Kidney (tissue), 14 donors: ENCODE measurements around the gene GADD45G. TPM values are rescaled to one million over a fixed set of nuclear protein-coding genes. Genes with fewer than 3 reads are reported as not detected.
A peak's percentile ranks its signal among the peaks of the same experiment; 100 is the strongest.

Experiments used
- DNase-seq, 5 donors: peaks; one replicate each; pipeline ENCODE4 v3.0.0-alpha.2; 2013 to 2020
- FAIRE-seq: peaks from 2 replicates; lab custom pipeline; 2012; peaks lifted over from hg19 to GRCh38; lab: Jason Lieb, UNC
- H3K27ac ChIP-seq, 2 donors: one replicate each; pipeline ENCODE4 v1.7.0; 2013; ENCODE audit warnings: low read depth in 2 of 2, low read length in 2 of 2, inconsistent platforms in 1 of 2
- H3K27me3 ChIP-seq: one replicate; pipeline ENCODE4 v1.7.1; 2013; ENCODE audit warnings: low read length, inconsistent platforms; ENCODE audit not compliant: control insufficient read depth, insufficient read depth
- H3K36me3 ChIP-seq, 3 donors: one replicate each; pipeline versions ENCODE4 v1.7.0 to v1.7.1; 2013; ENCODE audit warnings: low read length in 3 of 3, control low read depth in 1 of 3, inconsistent platforms in 1 of 3; ENCODE audit not compliant: insufficient read depth in 3 of 3, control insufficient read depth in 2 of 3
- H3K4me1 ChIP-seq, 3 donors: one replicate each; pipeline versions ENCODE4 v1.7.0 to v1.7.1; 2013; ENCODE audit warnings: low read length in 3 of 3, inconsistent platforms in 1 of 3, low read depth in 1 of 3; ENCODE audit not compliant: control insufficient read depth in 2 of 3, insufficient read depth in 2 of 3
- H3K4me3 ChIP-seq, 3 donors: one replicate each; pipeline versions ENCODE4 v1.7.0 to v1.8.1; 2013; ENCODE audit warnings: low read length in 3 of 3, control low read depth in 1 of 3, inconsistent platforms in 1 of 3
- H3K9ac ChIP-seq, 3 donors: one replicate each; pipeline versions ENCODE4 v1.7.0 to v1.7.1; 2013; ENCODE audit warnings: low read length in 3 of 3, control low read depth in 1 of 3, inconsistent platforms in 1 of 3
- H3K9me3 ChIP-seq, 3 donors: one replicate each; pipeline versions ENCODE4 v1.7.0 to v1.7.1; 2013; ENCODE audit warnings: low read length in 3 of 3, control low read depth in 1 of 3, inconsistent platforms in 1 of 3; ENCODE audit not compliant: control insufficient read depth in 2 of 3, insufficient read depth in 1 of 3
- intact Hi-C: fragments of 100-400 bp; cut with DNase I; formaldehyde crosslinking; loops from one replicate; pipeline ENCODE4 v1.11.1; 2022
- polyA plus RNA-seq: library from polyadenylated mRNA; stranded (reverse); fragments of 350-450 nt; fragmentation: Illumina TruSeq; extraction: RNeasy Lipid Tissue Mini Kit (QIAGEN cat#74804); gene quantifications from one replicate; pipeline ENCODE4 v1.2.3, GENCODE V29; 2014; ENCODE audit warnings: low read depth, low replicate concordance; ENCODE audit not compliant: insufficient read depth
- total RNA-seq: library from RNA; stranded (reverse); fragmentation: NEBNext Ultra II Directional; extraction: Animal tissue kit (Norgen Biotek cat#: 25700); gene quantifications from one replicate; pipeline ENCODE4 v1.2.1, GENCODE V29; 2021
- TF ChIP-seq, protein P1 (sequence below): IDR thresholded peaks from 3 replicates; pipeline ENCODE4 v1.5.1; 2012; ENCODE audit warnings: mild to moderate bottlenecking, moderate library complexity, borderline replicate concordance; ENCODE audit not compliant: insufficient read depth; ENCODE audit errors: extremely low read depth
- donor health status: control.
- donor health status: control.
- donor health status: control.
- donor health status: control.
- donor health status: control.
- donor health status: DM: yes; HTN: yes; CAD: no.
- donor health status: Normal renal cell carcinoma (clear cell type).

The GADD45G gene
- total and polyA plus RNA-seq, 2 donors from 2014 or later, result 7.3 to 48.4 TPM

DNA sequence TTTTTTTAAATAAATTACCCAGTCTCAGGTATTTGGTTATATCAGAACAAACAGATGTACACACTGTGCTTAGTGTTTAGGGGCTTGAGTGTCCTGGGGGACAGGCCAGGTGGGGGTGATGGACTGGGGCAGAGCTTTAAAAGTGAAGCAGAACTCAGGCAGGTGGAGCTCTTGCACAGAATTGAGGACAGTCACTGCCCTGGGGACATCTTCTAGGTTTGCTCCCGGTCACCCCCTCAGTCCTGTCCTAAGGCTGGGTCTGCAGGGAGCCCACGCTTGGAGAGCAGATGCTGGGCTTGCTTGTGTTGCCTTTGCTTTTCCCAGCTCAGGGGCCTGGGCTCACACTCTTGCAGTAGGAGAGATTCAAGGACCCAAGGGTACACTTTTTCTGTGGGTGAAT lies 10.8 kb downstream of the GADD45G start:
- H3K36me3 ChIP-seq, result no peaks in the 10 kb centered on the region
- H3K9me3 ChIP-seq, result peaks cover 0 to 9% (median 3%) of the 10 kb centered on the region in 3 donors
- no peak for FAIRE-seq
- intact Hi-C loops, result no loop called here
- H3K9ac ChIP-seq, result no peak overlapping the region
- no peaks in the 10 kb centered on the region for H3K27me3 ChIP-seq
- peaks cover 0 to 12% (median 9%) of the 10 kb centered on the region in 3 donors for H3K4me1 ChIP-seq
- peak in 1 of 5 donors; percentile 10 for DNase-seq
- no peak overlapping the region for H3K4me3 ChIP-seq
- TF ChIP-seq, protein P1, sequence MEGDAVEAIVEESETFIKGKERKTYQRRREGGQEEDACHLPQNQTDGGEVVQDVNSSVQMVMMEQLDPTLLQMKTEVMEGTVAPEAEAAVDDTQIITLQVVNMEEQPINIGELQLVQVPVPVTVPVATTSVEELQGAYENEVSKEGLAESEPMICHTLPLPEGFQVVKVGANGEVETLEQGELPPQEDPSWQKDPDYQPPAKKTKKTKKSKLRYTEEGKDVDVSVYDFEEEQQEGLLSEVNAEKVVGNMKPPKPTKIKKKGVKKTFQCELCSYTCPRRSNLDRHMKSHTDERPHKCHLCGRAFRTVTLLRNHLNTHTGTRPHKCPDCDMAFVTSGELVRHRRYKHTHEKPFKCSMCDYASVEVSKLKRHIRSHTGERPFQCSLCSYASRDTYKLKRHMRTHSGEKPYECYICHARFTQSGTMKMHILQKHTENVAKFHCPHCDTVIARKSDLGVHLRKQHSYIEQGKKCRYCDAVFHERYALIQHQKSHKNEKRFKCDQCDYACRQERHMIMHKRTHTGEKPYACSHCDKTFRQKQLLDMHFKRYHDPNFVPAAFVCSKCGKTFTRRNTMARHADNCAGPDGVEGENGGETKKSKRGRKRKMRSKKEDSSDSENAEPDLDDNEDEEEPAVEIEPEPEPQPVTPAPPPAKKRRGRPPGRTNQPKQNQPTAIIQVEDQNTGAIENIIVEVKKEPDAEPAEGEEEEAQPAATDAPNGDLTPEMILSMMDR, result no peak
- H3K27ac ChIP-seq, result no peak overlapping the region

- no peak overlapping the region for H3K27ac ChIP-seq
- no peaks in the 10 kb centered on the region for H3K36me3 ChIP-seq
- TF ChIP-seq, protein P1, result no peak
- H3K4me1 ChIP-seq, result peaks cover 0 to 15% (median 12%) of the 10 kb centered on the region in 3 donors
- no peak for FAIRE-seq
- intact Hi-C loops, result no loop called here
- peaks cover 0 to 9% (median 3%) of the 10 kb centered on the region in 3 donors for H3K9me3 ChIP-seq
- DNase-seq, result no peak
- H3K27me3 ChIP-seq, result no peaks in the 10 kb centered on the region
- no peak overlapping the region for H3K9ac ChIP-seq
- H3K4me3 ChIP-seq, result no peak overlapping the region
These were observed 11.6 kb downstream of the GADD45G start for GRCh38 chr9:89616411-89616810.

DNA sequence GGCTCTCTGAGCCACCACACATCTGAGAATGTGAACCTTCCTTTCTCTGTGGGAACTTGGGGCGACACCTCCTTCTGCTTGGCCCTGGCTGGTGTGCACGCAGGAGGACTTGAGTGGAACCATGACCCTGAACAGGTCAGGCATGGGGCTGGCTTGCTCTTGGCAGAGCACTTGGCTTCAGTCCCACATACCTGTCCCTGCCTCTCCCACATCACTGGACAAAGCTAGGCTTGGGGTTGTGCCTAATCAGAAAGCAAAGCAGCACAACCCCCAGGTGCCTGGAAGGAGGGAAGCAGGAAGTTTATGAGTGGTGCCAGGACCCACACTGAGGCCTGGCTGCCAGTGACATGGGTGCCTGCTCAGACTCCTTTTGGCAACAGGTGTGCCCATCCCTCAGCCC lies 13.2 kb downstream of the GADD45G start:
- no peaks in the 10 kb centered on the region for H3K9me3 ChIP-seq
- TF ChIP-seq, protein P1, result no peak
- FAIRE-seq (no peak), DNase-seq (peak in 1 of 5 donors; percentile 82)
- H3K4me1 ChIP-seq, result peaks cover 0 to 15% (median 12%) of the 10 kb centered on the region in 3 donors
- H3K27me3 ChIP-seq, result no peaks in the 10 kb centered on the region
- H3K9ac ChIP-seq, result no peak overlapping the region
- H3K4me3 ChIP-seq, result no peak overlapping the region
- no peaks in the 10 kb centered on the region for H3K36me3 ChIP-seq
- H3K27ac ChIP-seq, result peak overlapping the region in 1 of 2 donors; percentile 28
- intact Hi-C loops, result no loop called here

DNA sequence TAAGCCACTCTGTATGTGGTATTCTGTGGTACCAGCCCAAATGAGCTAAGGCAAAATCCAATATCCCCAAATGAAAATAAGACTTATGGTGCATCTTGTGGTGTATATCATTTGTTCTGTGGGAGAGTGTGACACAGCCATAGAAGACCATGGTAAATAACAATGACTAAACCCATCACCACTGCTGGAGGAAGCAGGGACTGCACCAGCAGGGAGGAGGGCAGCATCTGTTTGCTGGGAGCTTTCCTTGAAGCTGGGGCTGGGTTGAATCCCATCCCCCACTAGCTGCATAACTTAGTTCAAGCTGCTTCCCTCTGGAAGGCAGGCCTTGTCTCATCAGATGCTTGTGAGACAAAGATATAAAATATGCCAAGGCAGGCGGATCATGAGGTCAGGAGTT lies 14.2 kb downstream of the GADD45G start:
- no peaks in the 10 kb centered on the region for H3K27me3 ChIP-seq
- TF ChIP-seq, protein P1, result no peak
- DNase-seq, result no peak
- no peaks in the 10 kb centered on the region for H3K9me3 ChIP-seq
- intact Hi-C loops, result no loop called here
- H3K4me1 ChIP-seq, result peaks cover 0 to 20% (median 15%) of the 10 kb centered on the region in 3 donors
- H3K36me3 ChIP-seq, result no peaks in the 10 kb centered on the region
- no peak for FAIRE-seq
- no peak overlapping the region for H3K4me3 ChIP-seq
- no peak overlapping the region for H3K27ac ChIP-seq
- H3K9ac ChIP-seq, result no peak overlapping the region
